K562 (cell line): ENCODE results near the gene NAXE. TPM values are rescaled to one million over a fixed set of nuclear protein-coding genes. Genes with fewer than 3 reads are reported as not detected.

Source experiments
- MED1 ChIP-seq: sonication (generic); formaldehyde crosslinking; IDR thresholded peaks from 2 replicates; pipeline ENCODE4 v1.8.1; 2023; ENCODE audit warnings: missing genetic modification reagents, borderline replicate concordance
- NFATC3 ChIP-seq: fragments of 450-650 bp; IDR thresholded peaks from 2 replicates; pipeline ENCODE4 v1.6.1; 2017; ENCODE audit warnings: mild to moderate bottlenecking
- PREB ChIP-seq: sonication (generic); formaldehyde crosslinking; IDR thresholded peaks from 2 replicates; pipeline ENCODE4 v1.8.1; 2023; ENCODE audit warnings: mild to moderate bottlenecking, missing genetic modification reagents
- ZNF318 ChIP-seq, 2 experiments: fragments of 450-650 bp; IDR thresholded peaks; 2 replicates each; pipeline ENCODE4 v1.6.1; 2016; ENCODE audit warnings: mild to moderate bottlenecking in 2 of 2, borderline replicate concordance in 1 of 2, low read depth in 1 of 2, moderate library complexity in 1 of 2
- ZNF431 ChIP-seq: sonication (generic); formaldehyde crosslinking; IDR thresholded peaks from 2 replicates; pipeline ENCODE4 v1.8.0; 2022; ENCODE audit warnings: mild to moderate bottlenecking, missing genetic modification reagents
- ZNF707 ChIP-seq: fragments of 250-450 bp; sonication (Bioruptor Pico); conservative IDR thresholded peaks from 2 replicates; pipeline ENCODE4 v1.8.0; 2022; ENCODE audit warnings: inconsistent platforms, mild to moderate bottlenecking, moderate library complexity
- ZNF780A ChIP-seq: fragments of 250-450 bp; sonication (Bioruptor Pico); IDR thresholded peaks from 2 replicates; pipeline ENCODE4 v1.5.0; 2021; ENCODE audit warnings: mild to moderate bottlenecking
- polyA plus RNA-seq, 8 experiments: library from polyadenylated mRNA; depleted of rRNA in 4 of 8; stranded (reverse) in 5 of 8; unstranded in 3 of 8; fragments of >200 nt; fragmentation: Nextera tagmentation in 2 of 8; fragmentation: Illumina TruSeq in 1 of 8; extraction: Ambion mirVana in 2 of 8; extraction: Trizol in 1 of 8; gene quantifications; 2 replicates each; pipeline versions ENCODE4 v1.2.1 to v1.2.3, GENCODE V29; 2011 to 2014; ENCODE audit warnings: inconsistent platforms in 1 of 8, missing spikeins in 1 of 8
- total RNA-seq, 7 experiments: library from RNA; depleted of rRNA in 6 of 7; stranded (reverse); fragments of >200 nt in 6 of 7; fragmentation: Illumina TruSeq in 2 of 7; extraction: Trizol in 2 of 7; gene quantifications; 2 replicates each; pipeline versions ENCODE4 v1.2.1 to v1.2.3, GENCODE V29; 2011 to 2021; ENCODE audit warnings: low replicate concordance in 1 of 7

Gene NAXE
- total and polyA plus RNA-seq, 9 of the 15 experiments (the other 6 are each of a cell fraction or from before 2014, with no cell fraction given): 27.3 to 137 (median 90.0) TPM

- TF ChIP-seq ZNF318 (IDR thresholded peaks at IDR 0.05; ENCODE audit: borderline replicate concordance in 1 of 2, low read depth in 1 of 2): no peak
- no peak for TF ChIP-seq NFATC3
- no peak for TF ChIP-seq PREB
- TF ChIP-seq ZNF707 (CRISPR knock-in tag): no peak
- TF ChIP-seq ZNF780A (CRISPR knock-in tag): no peak
- no peak for TF ChIP-seq ZNF431
- TF ChIP-seq MED1 (CRISPR knock-in tag): no peak
Observed at GRCh38 chr1:156571261-156571852, 20.2 kb upstream of the NAXE start (continued).
